Epithelial cell of proximal tubule (primary cell): ENCODE measurements around the gene NTNG2. TPM values are rescaled to one million over a fixed set of nuclear protein-coding genes. Genes with fewer than 3 reads are reported as not detected.

Experiments
- DNase-seq: peaks from one replicate; pipeline ENCODE4 v3.0.0-alpha.2; 2011; ENCODE audit warnings: low read depth
- H3K4me3 ChIP-seq: 2 replicates; pipeline ENCODE4 v1.5.1; 2011; ENCODE audit warnings: low read depth, mild to moderate bottlenecking, low read length
- total RNA-seq: library from RNA; depleted of rRNA; stranded (reverse); fragments of >200 nt; gene quantifications from 2 replicates; pipeline ENCODE4 v1.2.3, GENCODE V29; 2015
- TF ChIP-seq, protein P1 (sequence below): conservative IDR thresholded peaks from 2 replicates; pipeline ENCODE4 v1.5.1; 2012; ENCODE audit warnings: low read depth, mild to moderate bottlenecking, low read length

The NTNG2 gene
- total RNA-seq, 1 donor from 2014 or later, result not detected

- TF ChIP-seq, protein P1, sequence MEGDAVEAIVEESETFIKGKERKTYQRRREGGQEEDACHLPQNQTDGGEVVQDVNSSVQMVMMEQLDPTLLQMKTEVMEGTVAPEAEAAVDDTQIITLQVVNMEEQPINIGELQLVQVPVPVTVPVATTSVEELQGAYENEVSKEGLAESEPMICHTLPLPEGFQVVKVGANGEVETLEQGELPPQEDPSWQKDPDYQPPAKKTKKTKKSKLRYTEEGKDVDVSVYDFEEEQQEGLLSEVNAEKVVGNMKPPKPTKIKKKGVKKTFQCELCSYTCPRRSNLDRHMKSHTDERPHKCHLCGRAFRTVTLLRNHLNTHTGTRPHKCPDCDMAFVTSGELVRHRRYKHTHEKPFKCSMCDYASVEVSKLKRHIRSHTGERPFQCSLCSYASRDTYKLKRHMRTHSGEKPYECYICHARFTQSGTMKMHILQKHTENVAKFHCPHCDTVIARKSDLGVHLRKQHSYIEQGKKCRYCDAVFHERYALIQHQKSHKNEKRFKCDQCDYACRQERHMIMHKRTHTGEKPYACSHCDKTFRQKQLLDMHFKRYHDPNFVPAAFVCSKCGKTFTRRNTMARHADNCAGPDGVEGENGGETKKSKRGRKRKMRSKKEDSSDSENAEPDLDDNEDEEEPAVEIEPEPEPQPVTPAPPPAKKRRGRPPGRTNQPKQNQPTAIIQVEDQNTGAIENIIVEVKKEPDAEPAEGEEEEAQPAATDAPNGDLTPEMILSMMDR, result no peak
- no peak overlapping the region for H3K4me3 ChIP-seq
- no peak for DNase-seq
Measured at GRCh38 chr9:132288361-132288760, 126.5 kb downstream of the NTNG2 start.

DNA sequence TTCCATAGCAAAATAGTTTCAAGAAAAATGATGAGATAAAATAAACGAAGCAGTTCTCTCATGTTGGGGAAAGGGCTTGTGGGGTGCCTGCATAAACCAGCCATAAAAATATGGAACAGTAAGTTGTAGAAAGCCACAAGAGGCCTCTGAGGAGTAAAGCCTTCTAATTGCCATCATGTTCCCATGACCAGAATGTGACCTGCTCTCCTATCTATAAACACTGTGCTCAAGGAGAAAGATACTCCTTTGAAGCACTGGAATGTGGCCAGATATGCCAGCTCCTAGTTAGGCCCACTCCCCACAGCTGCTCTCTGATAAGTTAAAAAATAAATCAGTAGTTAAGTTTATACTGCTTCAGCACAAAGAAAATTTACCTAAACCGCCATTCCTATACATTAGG is 127.1 kb downstream of the NTNG2 start:
- no peak for DNase-seq
- TF ChIP-seq, protein P1, result no peak
- H3K4me3 ChIP-seq, result no peak overlapping the region

DNA sequence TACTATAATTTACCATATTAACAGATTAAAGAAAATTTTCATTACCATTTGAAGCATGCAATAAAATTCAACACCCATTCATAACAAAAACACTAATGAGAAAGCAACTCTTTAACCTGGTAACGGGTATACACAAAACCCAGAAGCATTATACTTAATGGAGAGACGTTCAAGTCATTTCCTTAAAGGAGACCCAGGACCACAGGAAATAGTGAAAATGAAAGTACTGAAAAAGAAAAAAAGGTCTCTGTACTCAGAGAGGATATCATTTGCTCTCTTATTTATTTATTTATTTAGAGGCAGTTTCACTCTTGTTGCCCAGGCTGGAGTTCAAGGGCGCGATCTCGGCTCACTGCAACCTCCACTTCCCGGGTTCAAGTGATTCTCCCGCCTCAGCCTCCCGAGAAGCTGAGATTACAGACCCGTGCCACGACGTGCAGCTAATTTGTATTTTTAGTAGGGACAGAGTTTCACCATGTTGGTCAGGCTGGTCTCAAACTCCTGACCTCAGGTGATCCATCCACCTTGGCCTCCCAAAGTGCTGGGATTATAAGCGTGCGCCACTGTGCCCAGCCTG is 131.4 kb downstream of the NTNG2 start:
- TF ChIP-seq, protein P1, result no peak
- no peak overlapping the region for H3K4me3 ChIP-seq
- DNase-seq, result no peak

Other genes with a start within 250 kb of the NTNG2 start
- 21.3 and 50.0 TPM in 2 replicates for gene MED27, start 82.2 kb upstream of the NTNG2 start, total RNA-seq
- 24.9 and 34.7 TPM in 2 replicates for gene SETX, start 192.9 kb downstream of the NTNG2 start, total RNA-seq
- 16.3 and 29.8 TPM in 2 replicates for gene TTF1, start 244.8 kb downstream of the NTNG2 start, total RNA-seq
- gene CFAP77, start 248.2 kb downstream of the NTNG2 start, total RNA-seq, result not detected in 2 replicates